SK-N-SH (cell line): Measurements from ENCODE around the gene SOCS3.

ENCODE experiments used
- EP300 ChIP-seq, 2 experiments: IDR thresholded peaks; 2 replicates each; pipeline versions ENCODE4 v1.4.0 to v1.6.1; 2012; ENCODE audit warnings: borderline replicate concordance in 1 of 2, low read depth in 1 of 2, low read length in 1 of 2
- MAX ChIP-seq: IDR thresholded peaks from 2 replicates; pipeline ENCODE4 v1.4.0; 2012; ENCODE audit warnings: low read depth
- REST ChIP-seq: IDR thresholded peaks from 2 replicates; pipeline ENCODE4 v1.6.1; 2012; ENCODE audit warnings: mild to moderate bottlenecking, low read depth, low read length, moderate library complexity

GRCh38 chr17:78318843-78319242, 41.0 kb downstream of the SOCS3 start:
- no peak for TF ChIP-seq MAX
- no peak for TF ChIP-seq REST
- no peak for TF ChIP-seq EP300 (IDR thresholded peaks at IDR 0.05; ENCODE audit: borderline replicate concordance in 1 of 2, low read depth in 1 of 2, low read length in 1 of 2)
